ENCODE results near the gene GRM8.

The GRM8 gene

DNA sequence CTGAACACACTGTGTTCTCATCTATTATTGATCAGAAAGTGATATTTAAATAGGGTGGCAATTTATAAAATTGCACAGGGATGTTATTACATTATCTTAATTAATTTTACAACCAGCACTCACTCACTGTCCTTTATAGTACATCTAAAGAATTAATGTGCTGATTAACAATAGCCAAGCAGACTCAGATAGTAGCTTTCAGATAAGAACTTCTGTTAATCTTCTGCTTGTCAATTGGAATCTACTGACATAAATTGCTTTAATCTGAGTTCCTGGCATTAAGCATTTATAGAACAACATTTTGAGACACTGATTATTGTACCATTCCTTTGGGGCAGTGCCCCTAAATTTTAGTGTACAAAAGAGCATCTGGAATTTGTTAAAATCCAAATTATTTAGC is 408.9 kb downstream of the GRM8 start:
- Histone ChIP-seq H4K20me1 (ENCODE audit: insufficient read depth, low read length, poor library complexity, severe bottlenecking) (no peaks in the 10 kb centered on the region), H3K79me2 (ENCODE audit: insufficient read depth, low read length) (no peaks in the 10 kb centered on the region), H3K9me2 (replicated peaks; ENCODE audit: low read depth, low read length) (no peaks in the 10 kb centered on the region), H3K27me3 (ENCODE audit: insufficient read depth, low read length, poor library complexity, severe bottlenecking) (no peaks in the 10 kb centered on the region), H3K4me2 (ENCODE audit: low read depth, low read length, poor library complexity, severe bottlenecking) (no peak overlapping the region), H2AFZ (ENCODE audit: low read length) (no peak overlapping the region), H3K36me3 (ENCODE audit: insufficient read depth, low read length) (no peaks in the 10 kb centered on the region), H3K4me1 (ENCODE audit: insufficient read depth, low read length, poor library complexity, severe bottlenecking) (no peaks in the 10 kb centered on the region), H3F3A (ENCODE audit: low read depth) (no peaks in the 10 kb centered on the region), H3K9ac (ENCODE audit: low read depth, low read length, poor library complexity, severe bottlenecking) (no peak overlapping the region), H3K9me3 (ENCODE audit: insufficient read depth, low read depth, low read length) (no peaks in the 10 kb centered on the region), H3K4me3 (ENCODE audit: low read length, poor library complexity, severe bottlenecking) (no peak overlapping the region)
- no peak for TF ChIP-seq EZH2phosphoT487 (IDR thresholded peaks at IDR 0.05; ENCODE audit: borderline replicate concordance)
- TF ChIP-seq, protein P1, sequence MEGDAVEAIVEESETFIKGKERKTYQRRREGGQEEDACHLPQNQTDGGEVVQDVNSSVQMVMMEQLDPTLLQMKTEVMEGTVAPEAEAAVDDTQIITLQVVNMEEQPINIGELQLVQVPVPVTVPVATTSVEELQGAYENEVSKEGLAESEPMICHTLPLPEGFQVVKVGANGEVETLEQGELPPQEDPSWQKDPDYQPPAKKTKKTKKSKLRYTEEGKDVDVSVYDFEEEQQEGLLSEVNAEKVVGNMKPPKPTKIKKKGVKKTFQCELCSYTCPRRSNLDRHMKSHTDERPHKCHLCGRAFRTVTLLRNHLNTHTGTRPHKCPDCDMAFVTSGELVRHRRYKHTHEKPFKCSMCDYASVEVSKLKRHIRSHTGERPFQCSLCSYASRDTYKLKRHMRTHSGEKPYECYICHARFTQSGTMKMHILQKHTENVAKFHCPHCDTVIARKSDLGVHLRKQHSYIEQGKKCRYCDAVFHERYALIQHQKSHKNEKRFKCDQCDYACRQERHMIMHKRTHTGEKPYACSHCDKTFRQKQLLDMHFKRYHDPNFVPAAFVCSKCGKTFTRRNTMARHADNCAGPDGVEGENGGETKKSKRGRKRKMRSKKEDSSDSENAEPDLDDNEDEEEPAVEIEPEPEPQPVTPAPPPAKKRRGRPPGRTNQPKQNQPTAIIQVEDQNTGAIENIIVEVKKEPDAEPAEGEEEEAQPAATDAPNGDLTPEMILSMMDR (conservative IDR thresholded peaks at IDR 0.05; ENCODE audit: low read length) = no peak

GRCh38 chr7:126843336-126843735 is 409.4 kb downstream of the GRM8 start:
- H3K9ac ChIP-seq (ENCODE audit: low read depth, low read length, poor library complexity, severe bottlenecking) = no peak overlapping the region
- H3K9me3 ChIP-seq (ENCODE audit: insufficient read depth, low read depth, low read length) = no peaks in the 10 kb centered on the region
- no peaks in the 10 kb centered on the region for H3K27me3 ChIP-seq (ENCODE audit: insufficient read depth, low read length, poor library complexity, severe bottlenecking)
- no peaks in the 10 kb centered on the region for H3K9me2 ChIP-seq (replicated peaks; ENCODE audit: low read depth, low read length)
- H3K36me3 ChIP-seq (ENCODE audit: insufficient read depth, low read length) = no peaks in the 10 kb centered on the region
- no peaks in the 10 kb centered on the region for H3K4me1 ChIP-seq (ENCODE audit: insufficient read depth, low read length, poor library complexity, severe bottlenecking)
- H2AFZ ChIP-seq (ENCODE audit: low read length) = no peak overlapping the region
- H3F3A ChIP-seq (ENCODE audit: low read depth) = no peaks in the 10 kb centered on the region
- H3K79me2 ChIP-seq (ENCODE audit: insufficient read depth, low read length) = no peaks in the 10 kb centered on the region
- TF ChIP-seq EZH2phosphoT487 (IDR thresholded peaks at IDR 0.05; ENCODE audit: borderline replicate concordance) = no peak
- TF ChIP-seq, protein P1 (conservative IDR thresholded peaks at IDR 0.05; ENCODE audit: low read length) = no peak
- H3K4me2 ChIP-seq (ENCODE audit: low read depth, low read length, poor library complexity, severe bottlenecking) = no peak overlapping the region
- no peak overlapping the region for H3K4me3 ChIP-seq (ENCODE audit: low read length, poor library complexity, severe bottlenecking)
- no peaks in the 10 kb centered on the region for H4K20me1 ChIP-seq (ENCODE audit: insufficient read depth, low read length, poor library complexity, severe bottlenecking)

- Histone ChIP-seq H3K4me1 (ENCODE audit: insufficient read depth, low read length, poor library complexity, severe bottlenecking) (no peaks in the 10 kb centered on the region), H3K4me2 (ENCODE audit: low read depth, low read length, poor library complexity, severe bottlenecking) (no peak overlapping the region), H3K9ac (ENCODE audit: low read depth, low read length, poor library complexity, severe bottlenecking) (no peak overlapping the region), H3F3A (ENCODE audit: low read depth) (no peaks in the 10 kb centered on the region), H3K4me3 (ENCODE audit: low read length, poor library complexity, severe bottlenecking) (no peak overlapping the region), H3K27me3 (ENCODE audit: insufficient read depth, low read length, poor library complexity, severe bottlenecking) (no peaks in the 10 kb centered on the region), H3K9me2 (replicated peaks; ENCODE audit: low read depth, low read length) (no peaks in the 10 kb centered on the region), H2AFZ (ENCODE audit: low read length) (no peak overlapping the region), H4K20me1 (ENCODE audit: insufficient read depth, low read length, poor library complexity, severe bottlenecking) (no peaks in the 10 kb centered on the region), H3K79me2 (ENCODE audit: insufficient read depth, low read length) (no peaks in the 10 kb centered on the region), H3K36me3 (ENCODE audit: insufficient read depth, low read length) (no peaks in the 10 kb centered on the region), H3K9me3 (ENCODE audit: insufficient read depth, low read depth, low read length) (no peaks in the 10 kb centered on the region)
- TF ChIP-seq, protein P1 (conservative IDR thresholded peaks at IDR 0.05; ENCODE audit: low read length) = no peak
- TF ChIP-seq EZH2phosphoT487 (IDR thresholded peaks at IDR 0.05; ENCODE audit: borderline replicate concordance) = no peak
These were observed 410.3 kb downstream of the GRM8 start for GRCh38 chr7:126842451-126842850.
